Stimulated activated CD8-positive, alpha-beta memory T cell treated with anti-CD3 and anti-CD28 coated beads, Interleukin-7, amount 100 ng/mL, for 24 hours (primary cell): ENCODE measurements around the gene CYGB.

Experiments
- DNase-seq: peaks from one replicate; pipeline ENCODE4 v3.0.0-alpha.2; 2020; ENCODE audit warnings: low read depth

The CYGB gene

GRCh38 chr17:76537578-76538280, at the start of gene CYGB:
CYGB (minus strand) TSS chr17:76537709; CDS start chr17:76537542, 167 bp downstream.
- DNase-seq, result no peak

- no peak for DNase-seq
These were observed 49.4 kb upstream of the CYGB start for GRCh38 chr17:76586741-76587487.

GRCh38 chr17:76585649-76586593, 48.4 kb upstream of the CYGB start, which contains the start of gene ST6GALNAC2:
ST6GALNAC2 (minus strand) TSS chr17:76585860; CDS start chr17:76585808, 52 bp downstream.
- no peak for DNase-seq

- DNase-seq, result no peak
These were observed 47.6 kb upstream of the CYGB start for GRCh38 chr17:76585033-76585648.

GRCh38 chr17:76584427-76585032, 47.0 kb upstream of the CYGB start:
- DNase-seq, result no peak

- DNase-seq, result no peak
These were observed 45.2 kb upstream of the CYGB start for GRCh38 chr17:76582660-76583059.

GRCh38 chr17:76581515-76581914, 44.0 kb upstream of the CYGB start:
- DNase-seq, result no peak

- no peak for DNase-seq
These were observed 41.8 kb upstream of the CYGB start for GRCh38 chr17:76579281-76579680.

GRCh38 chr17:76578376-76578775, 40.9 kb upstream of the CYGB start:
- no peak for DNase-seq

GRCh38 chr17:76577876-76578275, 40.4 kb upstream of the CYGB start:
- DNase-seq, result no peak

GRCh38 chr17:76576189-76576588, 38.7 kb upstream of the CYGB start:
- no peak for DNase-seq

GRCh38 chr17:76575570-76575969, 38.1 kb upstream of the CYGB start:
- DNase-seq, result no peak

GRCh38 chr17:76574166-76574565, 36.7 kb upstream of the CYGB start:
- no peak for DNase-seq

- no peak for DNase-seq
These were observed 35.6 kb upstream of the CYGB start for GRCh38 chr17:76573096-76573495.

GRCh38 chr17:76572201-76572910, 34.8 kb upstream of the CYGB start:
- no peak for DNase-seq

- no peak for DNase-seq
These were observed 33.5 kb upstream of the CYGB start for GRCh38 chr17:76570877-76571471.

GRCh38 chr17:76570457-76570856, 32.9 kb upstream of the CYGB start:
- no peak for DNase-seq

GRCh38 chr17:76569607-76570279, 32.2 kb upstream of the CYGB start:
- no peak for DNase-seq

- no peak for DNase-seq
These were observed 31.3 kb upstream of the CYGB start for GRCh38 chr17:76568811-76569221.
